ENCODE data around the gene DOK7. TPM values are rescaled to one million over a fixed set of nuclear protein-coding genes. Genes with fewer than 3 reads are reported as not detected.
"Not testable (repeated sequence)": the region's sequence is repeated elsewhere in the genome, so short reads cannot be mapped to it uniquely, and the experiment has no call there.

The DOK7 gene
- polyA plus RNA-seq, 4 donors: 2.0 to 3.4 (median 2.5) TPM

GRCh38 chr4:3499710-3500109, 36.6 kb downstream of the DOK7 start:
- DNase-seq (ENCODE audit: low read depth in 4 of 4, low spot score in 2 of 4): no peak

- no peak for DNase-seq (ENCODE audit: low read depth in 4 of 4, low spot score in 2 of 4)
These were observed 37.0 kb downstream of the DOK7 start for GRCh38 chr4:3500111-3500510.

- no peak for DNase-seq (ENCODE audit: low read depth in 4 of 4, low spot score in 2 of 4)
These were observed 37.6 kb downstream of the DOK7 start for GRCh38 chr4:3500634-3501101.

GRCh38 chr4:3501126-3501824, 38.2 kb downstream of the DOK7 start:
- DNase-seq (ENCODE audit: low read depth in 4 of 4, low spot score in 2 of 4): no peak

- DNase-seq (ENCODE audit: low read depth in 4 of 4, low spot score in 2 of 4): no peak
These were observed 38.8 kb downstream of the DOK7 start for GRCh38 chr4:3501825-3502425.

- DNase-seq (ENCODE audit: low read depth in 4 of 4, low spot score in 2 of 4): no peak
These were observed 40.1 kb downstream of the DOK7 start for GRCh38 chr4:3502941-3503936.

- DNase-seq (ENCODE audit: low read depth in 4 of 4, low spot score in 2 of 4): no peak
These were observed 42.1 kb downstream of the DOK7 start for GRCh38 chr4:3505231-3505630.

GRCh38 chr4:3508542-3508941, 45.4 kb downstream of the DOK7 start:
- DNase-seq (ENCODE audit: low read depth in 4 of 4, low spot score in 2 of 4): no peak

- no peak for DNase-seq (ENCODE audit: low read depth in 4 of 4, low spot score in 2 of 4)
These were observed 47.4 kb downstream of the DOK7 start for GRCh38 chr4:3510481-3510880.

- no peak for DNase-seq (ENCODE audit: low read depth in 4 of 4, low spot score in 2 of 4)
These were observed 48.1 kb downstream of the DOK7 start for GRCh38 chr4:3511187-3511586.

GRCh38 chr4:3511601-3512000, 48.5 kb downstream of the DOK7 start:
- DNase-seq (ENCODE audit: low read depth in 4 of 4, low spot score in 2 of 4): not testable (repeated sequence)

- no peak for DNase-seq (ENCODE audit: low read depth in 4 of 4, low spot score in 2 of 4)
These were observed 49.2 kb downstream of the DOK7 start for GRCh38 chr4:3512279-3512678.

GRCh38 chr4:3512719-3513118, 49.6 kb downstream of the DOK7 start:
- no peak for DNase-seq (ENCODE audit: low read depth in 4 of 4, low spot score in 2 of 4)

- no peak for DNase-seq (ENCODE audit: low read depth in 4 of 4, low spot score in 2 of 4)
These were observed 50.7 kb downstream of the DOK7 start for GRCh38 chr4:3513807-3514206.

GRCh38 chr4:3514221-3514780, 51.2 kb downstream of the DOK7 start:
- no peak for DNase-seq (ENCODE audit: low read depth in 4 of 4, low spot score in 2 of 4)

- DNase-seq (ENCODE audit: low read depth in 4 of 4, low spot score in 2 of 4): no peak
These were observed 51.8 kb downstream of the DOK7 start for GRCh38 chr4:3514806-3515501.

GRCh38 chr4:3515646-3516045, 52.5 kb downstream of the DOK7 start:
- no peak for DNase-seq (ENCODE audit: low read depth in 4 of 4, low spot score in 2 of 4)

- no peak for DNase-seq (ENCODE audit: low read depth in 4 of 4, low spot score in 2 of 4)
These were observed 53.1 kb downstream of the DOK7 start for GRCh38 chr4:3516061-3516835.

Data from left renal cortex interstitium (tissue), 4 donors.